K562 (cell line): Measurements from ENCODE around the gene HBG1. TPM values are rescaled to one million over a fixed set of nuclear protein-coding genes. Genes with fewer than 3 reads are reported as not detected.

Source experiments
- ATF7 ChIP-seq: fragments of 450-650 bp; IDR thresholded peaks from 2 replicates; pipeline ENCODE4 v1.7.1; 2014; ENCODE audit warnings: mild to moderate bottlenecking, moderate library complexity
- BRD9 ChIP-seq: fragments of 450-650 bp; IDR thresholded peaks from 2 replicates; pipeline ENCODE4 v1.6.1; 2018; ENCODE audit warnings: low read depth; ENCODE audit not compliant: partially characterized antibody
- CBFA2T3 ChIP-seq: fragments of 450-650 bp; IDR thresholded peaks from 2 replicates; pipeline ENCODE4 v1.6.1; 2017
- CTBP1 ChIP-seq: fragments of 450-650 bp; IDR thresholded peaks from 2 replicates; pipeline ENCODE4 v1.6.1; 2016; ENCODE audit warnings: borderline replicate concordance
- DEAF1 ChIP-seq: fragments of 450-650 bp; formaldehyde crosslinking; IDR thresholded peaks from 2 replicates; pipeline ENCODE4 v1.4.0; 2020; ENCODE audit warnings: mild to moderate bottlenecking, moderate library complexity
- DMBX1 ChIP-seq: fragments of 250-450 bp; sonication (Bioruptor Pico); IDR thresholded peaks from 2 replicates; pipeline ENCODE4 v1.8.0; 2022; ENCODE audit warnings: inconsistent platforms, mild to moderate bottlenecking, moderate library complexity, borderline replicate concordance
- EHMT2 ChIP-seq: fragments of 450-650 bp; IDR thresholded peaks from 2 replicates; pipeline ENCODE4 v1.6.1; 2018; ENCODE audit warnings: antibody characterized with exemption
- KLF1 ChIP-seq: fragments of 450-650 bp; IDR thresholded peaks from 2 replicates; pipeline ENCODE4 v1.6.1; 2016; ENCODE audit warnings: missing genetic modification characterization, missing compliant biosample characterization
- NR3C1 ChIP-seq: sonication (generic); formaldehyde crosslinking; IDR thresholded peaks from 2 replicates; pipeline ENCODE4 v1.8.1; 2022; ENCODE audit warnings: missing genetic modification reagents
- PBX2 ChIP-seq, 2 experiments: IDR thresholded peaks in 1 of 2; conservative IDR thresholded peaks in 1 of 2; 2 replicates each; pipeline ENCODE4 v1.6.1; 2016; ENCODE audit warnings: low read depth in 2 of 2, mild to moderate bottlenecking in 1 of 2, missing compliant biosample characterization in 1 of 2, missing genetic modification characterization in 1 of 2, moderate library complexity in 1 of 2
- PHF21A ChIP-seq: fragments of 450-650 bp; IDR thresholded peaks from 2 replicates; pipeline ENCODE4 v1.6.1; 2017; ENCODE audit warnings: low read depth, borderline replicate concordance
- RCOR1 ChIP-seq, 2 experiments: IDR thresholded peaks; 2 replicates each; pipeline ENCODE4 v1.6.1; 2012; ENCODE audit warnings: low read depth in 2 of 2, low read length in 2 of 2, borderline replicate concordance in 1 of 2, improper control_type of control experiment in 1 of 2
- RNF2 ChIP-seq: sonication (generic); IDR thresholded peaks from 2 replicates; pipeline ENCODE4 v1.6.1; 2016
- SMAD1 ChIP-seq: fragments of 150-350 bp; IDR thresholded peaks from 2 replicates; pipeline ENCODE4 v1.6.1; 2014; ENCODE audit warnings: low read length, low read depth; ENCODE audit not compliant: partially characterized antibody
- TAF9B ChIP-seq: fragments of 450-650 bp; IDR thresholded peaks from 2 replicates; pipeline ENCODE4 v1.6.1; 2018; ENCODE audit warnings: mild to moderate bottlenecking; ENCODE audit not compliant: partially characterized antibody
- ZBTB40 ChIP-seq, 2 experiments: fragments of 450-650 bp in 1 of 2; sonication (generic) in 1 of 2; formaldehyde crosslinking in 1 of 2; IDR thresholded peaks; 2 replicates each; pipeline versions ENCODE4 v1.7.1 to v1.9.0; 2016 to 2022; ENCODE audit warnings: inconsistent platforms in 1 of 2, mild to moderate bottlenecking in 1 of 2, missing genetic modification reagents in 1 of 2
- polyA plus RNA-seq, 8 experiments: library from polyadenylated mRNA; depleted of rRNA in 4 of 8; stranded (reverse) in 5 of 8; unstranded in 3 of 8; fragments of >200 nt; fragmentation: Nextera tagmentation in 2 of 8; fragmentation: Illumina TruSeq in 1 of 8; extraction: Ambion mirVana in 2 of 8; extraction: Trizol in 1 of 8; gene quantifications; 2 replicates each; pipeline versions ENCODE4 v1.2.1 to v1.2.3, GENCODE V29; 2011 to 2014; ENCODE audit warnings: inconsistent platforms in 1 of 8, missing spikeins in 1 of 8
- total RNA-seq, 7 experiments: library from RNA; depleted of rRNA in 6 of 7; stranded (reverse); fragments of >200 nt in 6 of 7; fragmentation: Illumina TruSeq in 2 of 7; extraction: Trizol in 2 of 7; gene quantifications; 2 replicates each; pipeline versions ENCODE4 v1.2.1 to v1.2.3, GENCODE V29; 2011 to 2021; ENCODE audit warnings: low replicate concordance in 1 of 7

Gene HBG1
- total and polyA plus RNA-seq, 9 of the 15 experiments (the other 6 are each of a cell fraction or from before 2014, with no cell fraction given): 1,066 to 16,338 (median 4,898) TPM

- TF ChIP-seq PBX2 (CRISPR knock-in tag; IDR thresholded peaks at IDR 0.05; ENCODE audit: low read depth) (no peak), PBX2 (tag; conservative IDR thresholded peaks at IDR 0.05; ENCODE audit: low read depth) (no peak), CTBP1 (no peak), TAF9B (no peak), KLF1 (tag) (peak; percentile 35; the same call in 1 of the 2 replicates), SMAD1 (no peak), CBFA2T3 (peak; percentile 97), BRD9 (no peak), DMBX1 (peak; percentile 79; the same call in 1 of the 2 replicates), PHF21A (no peak), DEAF1 (no peak), EHMT2 (no peak), RNF2 (peak; percentile 20; the same call in 1 of the 2 replicates), ZBTB40 (IDR thresholded peaks at IDR 0.05) (no peak), ZBTB40 (CRISPR knock-in tag; IDR thresholded peaks at IDR 0.05) (no peak), ATF7 (no peak), RCOR1 (IDR thresholded peaks at IDR 0.05; ENCODE audit: borderline replicate concordance in 1 of 2, low read depth in 2 of 2, low read length in 2 of 2) (peak in 1 of 2 experiments; percentile 71; a peak in 3 of 4 replicates), NR3C1 (CRISPR knock-in tag) (no peak)
Observed at GRCh38 chr11:5284637-5285036, 35.0 kb upstream of the HBG1 start (continued).
